Mucosa of stomach (tissue), 1 donor: Measurements from ENCODE around the gene DOCK4.

Experiments
- H3K27me3 ChIP-seq: one replicate; pipeline ENCODE4 v1.7.0; 2013; ENCODE audit warnings: mild to moderate bottlenecking, low read length; ENCODE audit not compliant: control insufficient read depth, insufficient read depth
- H3K36me3 ChIP-seq: one replicate; pipeline ENCODE4 v1.7.0; 2013; ENCODE audit warnings: low read length; ENCODE audit not compliant: control insufficient read depth, insufficient read depth
- H3K4me1 ChIP-seq: one replicate; pipeline ENCODE4 v1.7.0; 2013; ENCODE audit warnings: mild to moderate bottlenecking, low read length; ENCODE audit not compliant: control insufficient read depth, insufficient read depth
- H3K4me3 ChIP-seq: one replicate; pipeline ENCODE4 v1.7.0; 2013; ENCODE audit warnings: low read length
- H3K9ac ChIP-seq: one replicate; pipeline ENCODE4 v1.7.0; 2013; ENCODE audit warnings: mild to moderate bottlenecking, low read length, moderate library complexity
- H3K9me3 ChIP-seq: one replicate; pipeline ENCODE4 v1.7.0; 2013; ENCODE audit warnings: mild to moderate bottlenecking, low read length, moderate library complexity; ENCODE audit not compliant: control insufficient read depth
- donor health status: Pancreatic carcinoma.

DOCK4 gene

DNA sequence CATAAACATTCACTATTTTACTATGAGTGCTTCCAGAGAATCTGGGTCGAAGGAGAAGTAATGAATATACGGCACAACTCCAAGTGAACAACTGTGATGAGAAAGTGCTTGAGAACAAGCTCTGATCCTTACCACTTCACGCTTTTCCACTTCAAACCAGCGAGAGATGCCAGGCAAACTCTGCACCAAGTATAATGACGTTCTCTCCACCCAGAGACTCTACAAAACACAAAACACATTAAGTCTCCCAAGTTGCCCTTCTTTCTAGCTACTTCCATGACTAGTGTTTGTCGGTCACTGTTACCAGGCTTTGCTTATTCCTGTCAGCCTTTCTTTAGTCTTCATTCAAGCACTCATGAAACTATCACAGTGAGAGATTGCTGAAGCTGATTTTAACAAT lies 450.8 kb downstream of the DOCK4 start:
- H3K4me1 ChIP-seq: no peaks in the 10 kb centered on the region
- H3K36me3 ChIP-seq: no peaks in the 10 kb centered on the region
- H3K4me3 ChIP-seq: no peak overlapping the region
- no peaks in the 10 kb centered on the region for H3K9me3 ChIP-seq
- no peaks in the 10 kb centered on the region for H3K27me3 ChIP-seq
- no peak overlapping the region for H3K9ac ChIP-seq

DNA sequence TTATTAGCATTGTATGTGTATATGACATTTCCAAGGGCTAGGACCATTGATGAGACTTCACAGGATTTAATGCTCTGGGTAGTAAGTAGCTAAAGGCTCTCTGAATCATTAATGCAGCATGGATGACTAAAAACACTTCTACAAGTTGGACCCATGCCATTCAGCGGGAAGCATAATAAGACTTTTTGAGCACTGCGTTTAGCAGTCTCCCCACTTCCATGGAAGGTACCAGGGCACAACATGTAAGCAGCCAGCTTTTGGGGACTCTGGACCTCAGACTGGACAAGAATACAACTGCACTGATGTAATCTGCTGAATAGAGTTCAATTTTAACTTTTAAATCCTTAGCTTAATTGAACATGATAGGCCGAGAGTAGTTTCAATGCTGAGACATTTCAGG lies 452.2 kb downstream of the DOCK4 start:
- Histone ChIP-seq H3K4me1 (no peaks in the 10 kb centered on the region), H3K36me3 (no peaks in the 10 kb centered on the region), H3K9ac (no peak overlapping the region), H3K4me3 (no peak overlapping the region), H3K27me3 (no peaks in the 10 kb centered on the region), H3K9me3 (no peaks in the 10 kb centered on the region)

DNA sequence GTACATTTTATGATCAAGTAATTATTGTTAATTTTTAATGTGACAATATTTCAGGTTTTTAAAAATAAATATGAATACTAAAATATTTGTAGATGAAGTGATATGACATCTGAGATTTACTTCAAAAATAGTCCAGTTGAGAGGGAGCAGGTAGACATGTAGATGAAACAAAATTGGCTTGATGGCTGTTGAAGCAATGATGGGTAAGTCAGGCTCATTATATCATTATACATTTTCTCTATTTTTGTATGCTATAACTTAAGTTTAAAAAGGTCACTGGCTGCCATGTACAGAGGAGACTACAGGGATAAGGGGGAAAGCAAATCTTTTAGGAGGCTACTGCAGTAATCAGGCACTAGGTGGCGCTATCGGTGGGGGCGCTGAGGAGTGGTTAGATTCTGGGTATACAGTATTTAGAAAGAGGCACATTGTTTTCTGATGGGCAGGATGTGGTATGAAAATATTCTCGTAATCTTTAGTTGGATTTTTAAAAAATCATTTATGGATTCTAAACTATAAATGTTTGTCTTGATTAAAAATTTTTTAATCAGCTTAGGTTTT lies 454.1 kb downstream of the DOCK4 start:
- H3K9ac ChIP-seq: no peak overlapping the region
- H3K4me1 ChIP-seq: no peaks in the 10 kb centered on the region
- no peaks in the 10 kb centered on the region for H3K36me3 ChIP-seq
- H3K4me3 ChIP-seq: no peak overlapping the region
- no peaks in the 10 kb centered on the region for H3K27me3 ChIP-seq
- no peaks in the 10 kb centered on the region for H3K9me3 ChIP-seq

DNA sequence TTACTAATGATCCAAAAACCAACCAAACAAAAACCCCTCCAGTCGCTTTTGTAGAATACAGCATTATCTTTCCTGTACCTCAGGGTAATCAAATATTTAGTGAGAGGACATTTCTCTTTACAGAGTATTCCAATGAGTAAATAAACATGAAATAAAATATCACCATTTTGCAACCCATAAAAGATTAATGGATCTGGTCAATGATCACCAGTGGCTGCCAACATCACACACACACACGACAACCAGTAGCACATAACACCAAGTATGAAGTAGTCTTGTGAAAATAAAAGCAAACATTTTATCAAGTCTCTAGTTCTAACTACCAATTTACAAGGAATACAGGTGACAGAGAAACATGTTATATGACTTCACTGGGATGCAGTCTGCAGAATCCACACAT lies 455.3 kb downstream of the DOCK4 start:
- Histone ChIP-seq H3K9me3 (no peaks in the 10 kb centered on the region), H3K4me1 (no peaks in the 10 kb centered on the region), H3K27me3 (no peaks in the 10 kb centered on the region), H3K9ac (no peak overlapping the region), H3K4me3 (no peak overlapping the region), H3K36me3 (no peaks in the 10 kb centered on the region)

DNA sequence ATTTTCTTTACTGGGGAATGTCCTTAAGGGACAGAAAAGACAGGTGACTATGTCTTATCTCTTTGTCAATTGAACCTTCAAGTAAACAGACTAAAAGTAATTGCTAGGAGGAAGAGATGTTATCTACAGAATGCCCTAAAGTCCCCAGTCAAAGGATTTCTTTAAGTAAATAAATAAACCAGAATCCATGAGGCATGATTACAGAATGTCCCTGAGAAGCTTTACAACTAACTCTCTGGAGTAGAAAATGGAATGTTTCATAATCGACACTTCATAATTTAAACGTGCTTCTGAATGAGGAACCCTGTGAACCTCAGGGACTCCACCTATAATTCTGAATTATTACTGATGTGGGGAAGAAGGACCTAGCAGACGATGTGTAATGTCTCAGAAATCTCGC lies 456.0 kb downstream of the DOCK4 start:
- no peaks in the 10 kb centered on the region for H3K36me3 ChIP-seq
- H3K9me3 ChIP-seq: no peaks in the 10 kb centered on the region
- no peak overlapping the region for H3K4me3 ChIP-seq
- no peaks in the 10 kb centered on the region for H3K27me3 ChIP-seq
- H3K9ac ChIP-seq: no peak overlapping the region
- no peaks in the 10 kb centered on the region for H3K4me1 ChIP-seq

DNA sequence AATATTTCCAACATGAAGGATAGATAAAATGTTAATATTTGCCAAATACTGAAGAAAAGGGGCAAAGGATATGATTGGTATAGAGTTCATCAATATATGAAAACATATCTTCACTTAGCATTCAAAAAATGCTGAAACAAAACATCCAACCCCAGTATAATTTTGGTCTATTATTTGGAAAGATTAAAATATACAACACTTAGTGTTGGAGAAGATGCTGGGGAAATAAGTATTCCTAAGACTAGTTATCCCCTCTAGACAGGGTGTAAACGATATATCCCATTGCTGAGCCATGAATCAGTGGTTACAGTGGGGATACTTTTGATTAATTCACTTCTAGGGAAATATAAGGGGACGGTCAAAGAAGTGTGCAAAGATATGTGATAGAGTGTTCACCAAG lies 456.6 kb downstream of the DOCK4 start:
- H3K4me1 ChIP-seq: no peaks in the 10 kb centered on the region
- H3K36me3 ChIP-seq: no peaks in the 10 kb centered on the region
- no peak overlapping the region for H3K4me3 ChIP-seq
- no peaks in the 10 kb centered on the region for H3K27me3 ChIP-seq
- no peak overlapping the region for H3K9ac ChIP-seq
- no peaks in the 10 kb centered on the region for H3K9me3 ChIP-seq

DNA sequence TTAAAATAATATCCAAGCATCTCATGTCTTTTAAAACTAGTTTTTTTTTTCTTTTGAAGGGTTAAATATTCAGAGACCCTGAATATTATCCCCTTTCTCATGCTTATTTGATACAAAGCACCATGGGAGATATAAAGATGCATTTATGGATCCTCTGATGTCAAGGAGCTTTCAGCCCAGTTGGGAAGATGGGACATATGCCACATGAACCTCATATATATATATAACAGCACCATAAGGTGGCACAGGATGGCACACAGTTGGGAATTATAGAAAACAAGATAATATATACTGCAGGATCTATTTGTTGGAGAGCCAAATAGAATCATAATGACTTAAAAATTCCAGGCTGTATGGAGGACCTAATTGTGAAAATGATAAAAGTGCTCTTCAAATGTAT lies 458.5 kb downstream of the DOCK4 start:
- Histone ChIP-seq H3K9ac (no peak overlapping the region), H3K9me3 (no peaks in the 10 kb centered on the region), H3K27me3 (no peaks in the 10 kb centered on the region), H3K4me1 (no peaks in the 10 kb centered on the region), H3K4me3 (no peak overlapping the region), H3K36me3 (no peaks in the 10 kb centered on the region)

DNA sequence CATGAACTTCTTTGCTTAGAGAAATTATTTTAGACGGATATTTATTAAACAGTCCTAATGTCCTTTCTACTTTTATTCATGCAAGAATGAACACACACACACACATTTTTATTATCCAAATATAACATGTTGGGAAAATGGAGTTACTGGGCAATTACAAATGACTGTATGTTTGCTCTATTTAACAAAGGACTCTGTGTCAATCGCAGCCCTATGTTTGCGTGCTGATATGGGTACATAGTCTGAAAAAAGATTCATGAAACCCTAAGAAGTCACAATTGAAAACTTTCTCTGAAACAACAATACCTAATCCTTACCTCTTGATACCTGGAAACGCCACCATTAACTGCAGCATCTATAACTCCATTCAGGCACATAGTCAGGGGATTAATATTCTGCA lies 459.2 kb downstream of the DOCK4 start:
- no peaks in the 10 kb centered on the region for H3K36me3 ChIP-seq
- H3K27me3 ChIP-seq: no peaks in the 10 kb centered on the region
- no peak overlapping the region for H3K4me3 ChIP-seq
- no peaks in the 10 kb centered on the region for H3K4me1 ChIP-seq
- no peak overlapping the region for H3K9ac ChIP-seq
- H3K9me3 ChIP-seq: no peaks in the 10 kb centered on the region

DNA sequence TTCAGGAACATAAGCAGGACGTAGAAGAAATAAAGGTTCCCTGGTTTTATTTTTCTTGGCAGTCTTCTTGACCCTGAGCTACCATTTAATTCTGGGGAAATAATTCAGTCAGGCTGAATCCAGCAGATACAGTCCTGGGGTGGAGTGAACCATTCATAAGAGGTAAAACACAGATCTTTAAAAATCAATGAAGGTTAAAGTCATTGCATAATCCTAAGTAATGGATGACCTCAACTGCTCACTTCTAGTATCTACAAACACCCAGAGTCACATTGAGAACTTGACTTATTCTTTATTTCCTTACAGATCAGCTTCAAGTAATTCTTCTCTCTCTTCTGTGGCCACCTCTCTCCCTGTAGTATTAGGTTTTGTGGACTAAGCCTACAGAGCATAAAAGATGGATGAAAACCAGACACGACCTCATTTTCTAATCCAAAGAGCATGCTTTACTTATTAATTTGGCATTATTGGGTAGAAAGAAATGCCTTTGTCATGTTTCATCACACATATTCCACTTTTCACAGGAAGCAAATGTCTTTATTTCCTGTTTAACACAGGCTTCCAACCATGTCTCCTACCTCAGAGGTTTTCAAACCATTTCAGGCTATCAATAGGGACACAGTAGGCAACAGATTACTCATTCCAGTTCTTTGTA lies 461.6 kb downstream of the DOCK4 start:
- Histone ChIP-seq H3K27me3 (no peaks in the 10 kb centered on the region), H3K36me3 (no peaks in the 10 kb centered on the region), H3K4me1 (no peaks in the 10 kb centered on the region), H3K9ac (no peak overlapping the region), H3K4me3 (no peak overlapping the region), H3K9me3 (no peaks in the 10 kb centered on the region)

DNA sequence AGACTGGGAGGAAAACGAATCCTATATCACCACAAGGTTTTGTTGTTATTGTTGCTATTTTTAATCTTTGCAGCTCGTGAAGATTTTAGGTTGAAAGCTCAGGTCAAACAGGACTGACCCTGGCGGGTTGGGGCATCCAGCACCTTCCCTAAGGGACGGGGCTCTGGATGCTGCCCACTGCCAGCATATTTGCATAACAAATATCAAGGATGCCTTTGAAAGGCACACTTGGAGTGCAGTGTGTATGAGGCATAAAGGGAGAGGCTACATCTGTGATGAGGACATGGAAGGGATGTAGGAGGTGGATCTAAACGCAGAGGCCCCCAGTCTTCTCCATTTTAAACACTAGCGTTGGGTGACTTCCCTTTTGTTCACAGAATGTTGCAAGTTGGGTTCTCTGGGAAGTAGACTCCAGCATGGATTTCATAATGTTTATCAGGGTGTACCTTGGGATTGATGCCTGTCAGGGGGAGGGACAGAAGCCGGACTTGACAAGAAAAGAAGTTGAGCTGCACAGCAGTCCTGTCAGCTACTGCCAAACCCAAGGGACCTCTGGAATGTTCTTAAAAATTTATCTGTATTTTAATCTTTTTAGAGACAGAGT lies 462.9 kb downstream of the DOCK4 start:
- H3K9me3 ChIP-seq: no peaks in the 10 kb centered on the region
- H3K27me3 ChIP-seq: no peaks in the 10 kb centered on the region
- no peak overlapping the region for H3K4me3 ChIP-seq
- no peak overlapping the region for H3K9ac ChIP-seq
- H3K4me1 ChIP-seq: no peaks in the 10 kb centered on the region
- H3K36me3 ChIP-seq: no peaks in the 10 kb centered on the region

DNA sequence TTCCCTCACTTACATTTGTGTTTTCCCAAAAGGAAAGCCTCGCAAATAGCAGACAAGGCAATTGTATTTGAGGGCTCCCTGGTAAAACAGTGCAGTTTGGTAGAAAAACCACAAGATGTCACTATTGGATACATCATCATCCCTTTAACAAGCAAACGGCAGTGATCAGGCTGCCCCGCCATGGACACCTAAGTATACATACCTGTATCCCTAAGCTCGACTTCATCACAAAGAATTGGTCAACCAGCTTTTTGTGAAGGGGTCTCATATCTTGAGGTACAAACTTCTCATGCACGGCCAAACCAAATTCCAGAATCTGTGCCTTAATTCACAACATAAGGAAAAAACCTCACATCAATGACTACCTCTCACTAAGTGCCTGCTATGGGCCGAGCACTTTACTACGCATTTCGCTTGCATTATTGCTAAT lies 464.4 kb downstream of the DOCK4 start:
- H3K27me3 ChIP-seq: no peaks in the 10 kb centered on the region
- no peaks in the 10 kb centered on the region for H3K36me3 ChIP-seq
- no peak overlapping the region for H3K4me3 ChIP-seq
- H3K4me1 ChIP-seq: peaks cover under 1% of the 10 kb centered on the region
- H3K9ac ChIP-seq: no peak overlapping the region
- no peaks in the 10 kb centered on the region for H3K9me3 ChIP-seq

DNA sequence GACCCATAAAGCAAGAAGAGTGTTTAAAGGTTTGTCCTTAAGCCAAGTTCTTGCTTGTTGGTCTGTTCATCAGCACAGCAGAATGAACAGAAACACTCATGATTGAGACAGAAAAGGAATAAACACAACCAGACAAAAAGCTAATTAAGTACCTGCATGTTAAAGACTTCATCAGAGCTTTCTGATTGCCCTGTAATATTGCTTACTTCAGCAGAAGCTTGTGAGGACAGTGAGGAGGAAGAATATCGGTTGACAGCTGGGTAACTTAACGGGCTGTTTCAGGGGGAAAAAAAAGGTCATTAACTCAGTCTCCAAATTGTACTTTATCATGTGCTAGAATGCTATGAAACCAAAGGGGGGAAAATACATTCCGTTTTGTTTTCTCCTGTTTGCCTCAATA lies 465.3 kb downstream of the DOCK4 start:
- H3K9me3 ChIP-seq: no peaks in the 10 kb centered on the region
- no peak overlapping the region for H3K4me3 ChIP-seq
- H3K27me3 ChIP-seq: no peaks in the 10 kb centered on the region
- no peak overlapping the region for H3K9ac ChIP-seq
- no peaks in the 10 kb centered on the region for H3K36me3 ChIP-seq
- peaks cover 9% of the 10 kb centered on the region for H3K4me1 ChIP-seq
